ENCODE measurements around the gene BTBD9.

The BTBD9 gene

GRCh38 chr6:38155144-38155543 lies 484.6 kb downstream of the BTBD9 start:
- no peak for DNase-seq

GRCh38 chr6:38154731-38155130 lies 485.0 kb downstream of the BTBD9 start:
- DNase-seq: no peak

GRCh38 chr6:38153798-38154345 lies 485.9 kb downstream of the BTBD9 start:
- DNase-seq: no peak

GRCh38 chr6:38153076-38153797 lies 486.5 kb downstream of the BTBD9 start:
- DNase-seq: no peak

GRCh38 chr6:38152620-38153019 lies 487.1 kb downstream of the BTBD9 start:
- no peak for DNase-seq

- no peak for DNase-seq
Observed at GRCh38 chr6:38151580-38152500, 487.9 kb downstream of the BTBD9 start.

GRCh38 chr6:38150681-38151296 lies 488.9 kb downstream of the BTBD9 start:
- DNase-seq: no peak

- no peak for DNase-seq
Observed at GRCh38 chr6:38150021-38150420, 489.7 kb downstream of the BTBD9 start.

- no peak for DNase-seq
Observed at GRCh38 chr6:38149531-38149930, 490.2 kb downstream of the BTBD9 start.

GRCh38 chr6:38148606-38149005 lies 491.1 kb downstream of the BTBD9 start:
- no peak for DNase-seq

GRCh38 chr6:38146734-38147027 lies 493.0 kb downstream of the BTBD9 start:
- no peak for DNase-seq

GRCh38 chr6:38146021-38146733 lies 493.6 kb downstream of the BTBD9 start:
- no peak for DNase-seq

- DNase-seq: no peak
Observed at GRCh38 chr6:38144365-38144945, 495.3 kb downstream of the BTBD9 start.

GRCh38 chr6:38143191-38144150 lies 496.3 kb downstream of the BTBD9 start:
- no peak for DNase-seq

GRCh38 chr6:38142178-38142902 lies 497.4 kb downstream of the BTBD9 start:
- no peak for DNase-seq

GRCh38 chr6:38141716-38142115 lies 498.0 kb downstream of the BTBD9 start:
- no peak for DNase-seq

GRCh38 chr6:38141085-38141484 lies 498.6 kb downstream of the BTBD9 start:
- no peak for DNase-seq

GRCh38 chr6:38138374-38138773 lies 501.4 kb downstream of the BTBD9 start:
- no peak for DNase-seq

GRCh38 chr6:38137608-38138265 lies 502.0 kb downstream of the BTBD9 start:
- no peak for DNase-seq

- DNase-seq: no peak
Observed at GRCh38 chr6:38136547-38136946, 503.2 kb downstream of the BTBD9 start.

All from KG1 (cell line).